GM18870 (cell line): ENCODE measurements around the gene BCAT1.
"Not testable (repeated sequence)": the region's sequence is repeated elsewhere in the genome, so short reads cannot be mapped to it uniquely, and the experiment has no call there.

Experiments used
- ATAC-seq: cut with Tn5 transposase; IDR thresholded peaks from one replicate; pipeline ENCODE4 v1.9.1; 2021; ENCODE audit warnings: moderate library complexity; ENCODE audit not compliant: unreplicated experiment

The BCAT1 gene

DNA sequence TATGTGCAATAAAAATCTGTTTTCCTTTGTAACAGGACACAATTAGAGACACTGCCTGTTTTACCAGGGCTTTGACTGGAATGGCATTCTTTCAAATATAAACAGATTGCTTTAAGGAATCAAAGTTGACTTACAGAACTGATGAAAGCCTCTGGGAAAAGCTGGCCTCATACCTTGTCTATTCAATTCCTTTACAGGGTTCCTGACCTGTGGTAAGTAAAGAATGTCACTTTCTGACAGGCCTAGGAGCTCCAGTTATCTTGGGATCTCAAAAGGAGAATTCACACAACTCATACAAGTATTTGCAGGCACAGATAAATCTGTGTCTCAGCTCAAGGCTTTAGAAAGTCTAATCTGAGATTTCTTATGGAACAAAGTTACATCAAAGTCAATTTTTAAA is 88.4 kb downstream of the BCAT1 start:
- no peak for ATAC-seq

DNA sequence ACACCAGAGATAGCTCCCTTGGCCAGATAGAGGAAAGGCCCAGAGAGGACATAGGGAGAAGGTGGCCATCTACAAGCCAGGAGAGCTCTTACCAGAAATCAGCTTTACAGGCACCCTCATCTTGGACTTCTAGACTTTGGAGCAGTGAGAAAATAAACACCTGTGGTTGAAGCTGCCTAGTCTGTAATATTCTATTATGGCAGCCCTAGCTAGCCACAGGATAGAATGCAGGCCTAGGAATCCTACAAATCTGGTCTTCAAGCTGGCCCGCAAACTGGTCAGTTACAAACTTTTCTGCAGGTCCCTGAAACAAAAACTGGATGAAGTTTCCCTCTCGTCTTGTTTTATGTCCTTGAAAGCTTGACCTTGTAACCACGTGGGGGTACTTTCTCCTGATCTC is 92.4 kb downstream of the BCAT1 start:
- ATAC-seq: no peak

DNA sequence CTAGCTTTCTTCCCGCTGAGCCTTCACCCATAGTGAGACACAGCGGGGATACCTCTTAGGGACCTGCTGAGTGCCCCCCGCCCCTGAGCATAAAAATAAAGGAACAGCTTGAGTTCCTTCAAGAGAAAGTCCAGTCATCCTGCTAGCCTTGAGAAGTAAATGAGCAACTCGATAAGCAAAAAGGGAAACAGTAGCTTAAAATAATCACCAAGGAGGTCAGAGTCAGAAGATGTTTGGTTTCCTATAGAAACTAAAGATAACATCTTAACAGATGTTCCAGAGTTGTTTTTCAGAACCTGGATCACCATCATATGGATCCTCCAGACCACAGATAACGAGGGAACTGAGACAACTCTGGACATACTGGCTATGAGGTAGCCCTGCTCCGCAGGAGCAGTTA is 94.0 kb downstream of the BCAT1 start:
- no peak for ATAC-seq

DNA sequence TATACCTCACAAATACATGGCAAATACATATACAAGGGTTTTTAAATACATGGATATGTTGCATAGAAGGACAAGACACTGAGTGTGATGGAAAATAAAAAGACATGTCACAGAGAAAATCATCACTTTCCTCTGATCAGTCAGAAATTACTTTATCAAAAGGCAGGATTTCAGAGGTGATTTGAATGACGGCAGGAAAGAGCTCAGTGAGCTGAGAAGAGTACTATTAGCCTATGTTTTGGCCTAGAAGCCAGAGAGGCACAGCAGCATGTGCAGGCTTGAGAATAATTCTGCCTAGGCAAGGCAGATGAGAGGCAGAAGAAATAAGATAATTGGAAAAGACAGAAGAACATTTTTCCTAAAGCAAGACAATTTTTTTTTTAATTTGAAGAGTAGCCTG is 94.9 kb downstream of the BCAT1 start:
- no peak for ATAC-seq

DNA sequence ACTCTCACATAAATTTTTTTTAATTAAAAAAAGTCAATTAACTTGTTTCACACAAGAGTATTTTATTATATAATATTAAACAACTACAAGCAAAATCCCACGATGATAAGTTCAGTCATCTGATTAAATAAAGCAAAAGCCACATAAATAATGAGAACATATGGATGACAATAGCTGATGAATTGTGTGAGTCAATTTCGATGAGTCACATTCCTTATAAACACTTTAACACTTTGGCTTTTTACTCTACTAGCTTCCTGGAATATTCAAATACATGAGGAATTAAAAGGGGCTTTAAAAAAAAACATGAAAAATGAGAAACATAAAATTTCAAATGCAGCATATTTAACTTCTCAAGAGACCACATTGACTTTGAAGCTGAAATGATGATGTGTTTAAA is 95.3 kb downstream of the BCAT1 start:
- no peak for ATAC-seq

DNA sequence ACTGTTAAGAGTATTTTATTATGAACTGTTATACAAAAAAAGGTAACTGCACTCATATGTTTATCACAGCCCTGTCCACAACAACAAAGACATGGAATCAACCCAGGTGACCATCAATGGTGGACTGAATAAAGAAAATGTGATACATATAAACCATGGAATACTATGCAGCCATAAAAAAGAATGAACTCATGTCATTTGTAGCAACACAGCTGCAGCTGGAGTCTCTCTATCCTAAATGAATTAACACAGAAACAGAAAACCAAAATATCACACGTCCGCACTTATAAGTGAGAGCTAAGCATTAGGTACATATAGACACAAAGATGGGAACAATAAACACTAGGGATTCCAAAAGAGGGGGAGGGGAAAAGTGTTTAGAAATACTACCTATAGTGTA is 95.8 kb downstream of the BCAT1 start:
- ATAC-seq: no peak

DNA sequence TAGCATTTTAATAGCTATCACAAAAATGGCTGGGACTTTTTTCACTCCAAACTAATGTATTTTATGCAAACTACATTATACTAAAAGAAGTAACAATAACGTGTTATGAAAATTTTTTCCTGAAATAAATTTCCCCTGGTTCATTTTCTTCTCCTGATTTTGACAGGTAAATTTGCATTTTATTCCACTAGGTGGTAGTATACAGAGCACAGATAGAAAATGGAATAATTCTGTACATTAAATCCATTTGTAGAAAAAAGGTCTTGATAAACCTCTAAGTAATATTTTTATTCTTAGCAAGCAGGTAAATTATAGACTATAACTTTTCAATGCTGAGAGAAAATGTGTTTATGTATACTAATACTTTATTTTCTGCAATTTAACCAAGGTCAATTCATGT is 96.5 kb downstream of the BCAT1 start:
- no peak for ATAC-seq

DNA sequence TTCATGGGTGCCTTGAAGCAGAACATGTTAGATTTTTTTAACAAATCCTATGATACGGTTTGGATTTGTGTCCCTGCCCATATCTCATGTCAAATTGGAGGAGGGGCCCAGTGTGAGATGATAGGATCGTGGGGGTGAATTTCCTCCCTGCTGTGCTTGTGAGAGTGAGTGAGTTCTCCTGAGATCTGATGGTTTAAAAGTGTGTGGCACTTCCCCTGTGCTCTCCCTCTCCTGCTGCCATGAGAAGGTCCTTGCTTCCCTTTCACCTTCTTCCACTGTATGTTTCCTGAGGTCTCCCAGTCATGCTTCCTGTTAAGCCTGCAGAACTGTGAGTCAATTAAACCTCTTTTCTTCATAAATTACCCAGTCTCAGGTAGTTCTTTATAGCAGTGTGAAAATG is 97.0 kb downstream of the BCAT1 start:
- ATAC-seq: not testable (repeated sequence)

DNA sequence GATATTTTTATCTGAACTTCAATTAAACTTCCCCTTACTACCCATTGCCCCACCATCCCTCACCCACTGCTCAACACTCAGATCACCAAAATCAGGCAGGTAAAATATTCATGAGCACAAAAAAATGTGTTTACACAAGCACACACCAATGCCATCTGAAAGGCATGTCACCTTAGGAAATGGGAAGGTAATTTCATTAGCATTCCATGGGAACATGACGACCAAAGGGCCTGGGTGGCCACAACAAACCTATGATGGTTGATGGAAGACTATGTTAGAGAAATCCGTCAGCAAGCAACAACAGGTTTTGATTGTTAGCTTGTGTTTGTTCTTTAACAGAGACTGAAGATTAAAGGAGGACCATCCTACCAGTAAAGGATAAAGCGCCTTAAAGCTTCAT is 97.6 kb downstream of the BCAT1 start:
- ATAC-seq: no peak

DNA sequence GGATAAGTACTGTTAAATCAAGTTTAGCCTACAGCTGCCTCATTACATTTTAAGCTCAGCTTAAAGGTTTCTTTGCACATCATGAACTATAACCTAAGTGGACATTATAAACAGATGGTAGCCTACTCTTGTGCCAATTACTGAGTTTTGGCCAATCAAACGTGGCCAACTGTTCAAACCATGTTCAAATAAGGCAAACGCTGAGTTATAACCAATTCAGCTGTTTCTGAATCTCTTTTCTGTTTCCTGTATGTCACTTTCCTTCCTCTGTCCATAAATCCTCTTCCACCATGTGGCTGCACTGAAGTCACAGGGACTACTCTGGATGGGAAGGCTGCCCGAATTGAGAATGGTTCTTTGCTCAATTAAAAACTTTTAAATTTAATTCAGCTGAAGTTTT is 98.4 kb downstream of the BCAT1 start:
- no peak for ATAC-seq

DNA sequence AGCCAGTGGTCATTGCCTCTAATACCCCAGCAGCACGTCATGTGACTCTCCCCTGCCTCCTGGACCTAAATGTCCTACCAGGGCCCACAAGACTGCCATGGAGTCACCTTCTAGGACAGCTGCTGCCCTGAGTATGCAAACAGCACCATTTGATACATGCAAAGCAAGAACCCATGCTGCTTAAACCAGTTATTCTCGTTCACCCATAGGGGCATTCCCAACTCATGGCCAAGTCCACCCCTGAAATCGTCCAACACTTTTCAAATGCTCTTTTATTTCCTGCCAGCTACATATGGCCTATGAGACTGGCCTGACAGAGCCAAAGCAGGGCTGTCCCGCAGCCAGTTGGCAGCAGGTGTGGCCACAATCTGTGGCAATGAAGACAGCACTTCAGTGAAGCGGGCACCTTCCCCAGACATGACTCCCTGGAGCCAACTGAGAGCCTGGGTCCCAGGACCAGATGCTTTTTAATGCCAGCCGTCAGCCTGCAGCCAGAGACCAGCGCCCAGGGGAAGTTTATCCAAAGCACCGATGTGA is 99.9 kb downstream of the BCAT1 start:
- no peak for ATAC-seq

DNA sequence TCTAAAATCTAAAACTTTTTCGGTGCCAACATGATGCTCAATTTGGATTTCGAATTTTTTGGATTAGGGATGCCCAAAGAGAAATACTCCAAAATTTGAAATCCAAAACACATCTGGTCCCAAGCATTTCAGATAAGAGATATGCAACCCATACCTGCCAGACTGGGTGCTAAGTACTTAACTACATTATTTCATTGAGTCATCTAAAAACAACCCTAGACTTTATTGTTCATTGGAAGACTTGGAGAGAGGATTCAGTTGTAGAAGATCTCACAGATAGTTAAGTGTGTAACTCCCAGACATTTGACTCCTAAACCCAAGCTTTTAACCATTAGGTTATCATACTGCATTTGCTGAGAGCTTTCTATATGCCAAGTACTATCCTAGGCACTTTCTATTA is 102.2 kb downstream of the BCAT1 start:
- no peak for ATAC-seq

DNA sequence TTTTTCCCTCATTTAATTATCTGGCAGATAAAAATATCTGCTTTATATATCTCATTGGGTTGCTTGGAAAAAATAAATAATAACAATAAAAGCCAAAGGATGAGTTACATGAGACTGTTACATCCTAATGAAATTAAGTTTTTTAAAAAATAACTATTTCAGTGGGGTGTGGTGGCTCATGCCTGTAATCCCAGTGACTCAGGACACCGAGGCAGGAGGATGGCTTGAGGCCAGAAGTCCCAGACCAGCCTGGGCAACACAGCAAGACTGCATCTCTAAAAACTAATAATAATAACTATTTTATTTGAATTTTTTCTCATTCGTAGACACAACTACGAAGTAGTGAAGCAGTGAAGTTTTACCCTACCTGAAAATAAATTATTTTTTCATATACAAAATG is 103.3 kb downstream of the BCAT1 start:
- no peak for ATAC-seq

DNA sequence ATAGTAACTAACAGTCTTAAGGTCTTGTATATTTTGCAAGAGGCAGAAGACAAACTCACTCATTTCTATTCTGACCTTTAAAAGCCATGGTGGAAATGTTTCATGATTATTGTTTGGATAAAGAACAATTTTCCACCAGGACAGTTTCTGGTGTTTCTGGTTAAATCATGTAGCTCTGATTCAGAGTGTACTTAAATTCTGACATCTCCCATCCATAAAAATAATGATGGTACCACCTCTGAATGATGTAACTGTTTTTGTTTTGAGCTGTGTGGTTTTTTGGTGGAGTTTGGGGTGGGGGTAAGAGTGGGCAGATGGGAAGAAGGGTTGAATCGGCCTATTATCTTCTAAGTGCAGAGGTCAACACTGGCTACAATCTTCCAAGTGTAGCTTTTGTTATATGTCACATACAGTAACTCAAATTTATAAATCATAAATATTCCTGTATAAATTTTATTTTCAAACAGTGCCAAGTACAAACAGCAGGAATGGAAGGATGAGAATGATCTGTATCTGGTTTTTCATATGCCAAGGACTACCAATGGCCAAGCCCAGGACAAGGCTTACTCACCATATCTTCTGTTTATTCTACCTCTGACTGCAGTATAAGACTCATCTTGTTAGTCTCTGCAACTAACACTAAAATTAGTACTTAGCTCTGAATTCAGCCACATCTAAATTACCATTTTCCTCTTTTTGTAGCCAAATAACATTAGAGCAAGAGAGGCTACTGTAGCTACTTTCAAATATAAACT is 108.7 kb downstream of the BCAT1 start:
- ATAC-seq: no peak

DNA sequence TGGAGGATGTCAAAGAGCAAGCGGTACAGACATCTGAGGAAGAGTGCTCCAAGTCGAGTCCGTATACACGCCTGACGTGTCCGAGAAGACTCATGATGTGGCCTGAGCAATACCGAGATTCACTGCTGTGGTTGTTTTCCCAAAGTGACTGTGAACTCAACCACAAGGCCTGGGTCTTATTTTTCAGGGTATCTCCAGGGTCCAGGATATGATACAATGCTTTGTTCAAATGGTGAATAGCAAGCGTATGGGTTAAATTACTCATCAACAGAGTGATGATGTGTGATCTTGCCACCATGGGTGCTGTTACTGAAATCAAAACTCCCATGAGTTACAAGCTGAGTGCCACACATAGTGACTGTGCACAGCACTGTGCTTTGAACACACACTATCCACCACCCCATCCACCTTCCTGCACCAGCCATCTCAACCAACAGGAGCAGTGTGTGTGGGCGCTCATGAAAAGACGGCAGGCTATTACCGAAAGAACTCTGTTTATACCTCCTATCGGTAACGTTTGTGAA is 109.6 kb downstream of the BCAT1 start:
- peak; percentile 91 for ATAC-seq

DNA sequence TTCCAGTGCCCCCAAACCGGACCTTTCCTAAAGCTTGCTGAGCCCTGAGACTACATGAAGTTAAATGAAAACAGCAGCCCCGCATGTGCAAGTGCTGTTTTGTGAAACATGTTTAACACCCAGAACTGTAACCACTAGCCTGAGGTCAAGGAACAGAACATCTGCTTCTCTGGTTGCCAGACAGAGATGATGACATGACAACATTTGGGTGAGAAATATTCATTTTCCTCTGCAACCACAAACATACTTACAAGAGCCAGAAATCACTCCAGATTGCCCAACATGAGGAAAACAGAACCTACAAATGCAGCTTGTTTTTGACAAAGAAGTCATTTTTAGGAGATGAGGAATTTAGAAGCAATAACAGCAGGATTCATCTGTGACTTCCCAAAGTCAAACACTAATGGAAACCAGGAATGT is 110.4 kb downstream of the BCAT1 start:
- peak; percentile 48 for ATAC-seq

DNA sequence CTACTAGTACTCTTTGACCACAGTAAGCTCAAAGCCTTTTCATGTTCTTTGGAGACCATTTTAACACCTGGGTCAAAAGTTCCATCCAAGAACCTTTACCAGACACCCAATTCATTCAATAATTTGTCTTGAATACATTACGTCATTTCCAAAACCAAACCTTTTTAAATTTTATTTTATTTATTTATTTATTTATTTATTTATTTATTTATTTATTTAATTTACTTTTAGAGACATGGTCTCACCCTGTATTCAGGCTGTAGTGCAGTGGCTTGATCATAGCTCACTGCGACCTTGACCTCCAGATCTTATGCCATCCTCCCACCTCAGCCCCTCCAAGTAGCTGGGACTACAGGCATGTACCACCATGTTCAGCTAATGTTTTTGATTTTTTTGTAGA is 113.5 kb downstream of the BCAT1 start:
- ATAC-seq: no peak

DNA sequence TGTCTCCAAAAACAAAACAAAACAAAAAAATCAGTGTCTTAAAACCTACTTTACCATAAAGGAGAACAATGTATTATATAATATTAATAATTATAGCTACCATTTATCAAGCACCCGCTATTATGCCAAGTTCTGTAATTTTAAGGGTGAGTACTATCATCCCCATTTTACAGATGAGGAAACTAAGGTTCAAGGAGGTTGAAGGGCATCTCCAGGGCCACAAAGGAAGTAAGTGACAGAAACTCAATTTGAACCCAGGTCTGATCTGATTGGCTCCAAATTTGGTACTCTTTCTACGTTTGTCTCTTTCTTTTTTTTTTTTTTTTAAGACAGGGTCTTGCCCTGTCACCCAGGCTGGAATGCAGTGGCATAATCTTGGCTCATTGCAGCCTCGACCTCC is 115.4 kb downstream of the BCAT1 start:
- no peak for ATAC-seq

DNA sequence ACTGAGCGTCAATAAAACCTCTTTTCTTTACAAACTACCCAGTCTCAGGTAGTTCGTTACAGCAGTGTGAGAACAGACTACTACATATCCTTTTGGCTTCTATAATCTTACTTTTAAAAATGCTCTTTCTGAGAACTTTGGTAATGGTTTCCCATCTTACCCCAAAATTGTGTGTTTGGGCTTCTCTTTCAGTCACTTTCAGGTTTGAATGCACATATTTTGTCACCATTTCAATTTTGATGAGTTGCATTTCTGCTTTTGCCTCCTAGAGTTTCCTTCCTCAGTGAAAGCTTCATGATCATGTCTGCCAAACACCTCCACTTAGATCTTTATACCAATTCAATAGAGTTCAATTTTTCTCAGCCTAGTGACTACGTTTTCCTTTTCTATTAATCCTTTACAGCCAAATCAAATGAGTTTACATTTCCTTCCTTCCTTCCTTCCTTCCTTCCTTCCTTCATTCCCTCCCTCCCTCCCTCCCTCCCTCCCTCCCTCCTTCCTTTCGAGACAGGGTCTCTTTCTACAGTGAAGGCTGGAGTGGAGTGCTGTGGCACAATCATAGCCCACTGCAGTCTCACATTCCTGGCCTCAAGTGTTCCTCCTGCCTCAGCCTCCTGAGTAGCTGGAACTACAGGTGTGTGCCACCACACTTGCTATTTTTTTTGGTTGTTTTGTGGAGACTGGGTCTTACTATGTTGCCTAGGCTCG is 124.9 kb downstream of the BCAT1 start:
- no peak for ATAC-seq

DNA sequence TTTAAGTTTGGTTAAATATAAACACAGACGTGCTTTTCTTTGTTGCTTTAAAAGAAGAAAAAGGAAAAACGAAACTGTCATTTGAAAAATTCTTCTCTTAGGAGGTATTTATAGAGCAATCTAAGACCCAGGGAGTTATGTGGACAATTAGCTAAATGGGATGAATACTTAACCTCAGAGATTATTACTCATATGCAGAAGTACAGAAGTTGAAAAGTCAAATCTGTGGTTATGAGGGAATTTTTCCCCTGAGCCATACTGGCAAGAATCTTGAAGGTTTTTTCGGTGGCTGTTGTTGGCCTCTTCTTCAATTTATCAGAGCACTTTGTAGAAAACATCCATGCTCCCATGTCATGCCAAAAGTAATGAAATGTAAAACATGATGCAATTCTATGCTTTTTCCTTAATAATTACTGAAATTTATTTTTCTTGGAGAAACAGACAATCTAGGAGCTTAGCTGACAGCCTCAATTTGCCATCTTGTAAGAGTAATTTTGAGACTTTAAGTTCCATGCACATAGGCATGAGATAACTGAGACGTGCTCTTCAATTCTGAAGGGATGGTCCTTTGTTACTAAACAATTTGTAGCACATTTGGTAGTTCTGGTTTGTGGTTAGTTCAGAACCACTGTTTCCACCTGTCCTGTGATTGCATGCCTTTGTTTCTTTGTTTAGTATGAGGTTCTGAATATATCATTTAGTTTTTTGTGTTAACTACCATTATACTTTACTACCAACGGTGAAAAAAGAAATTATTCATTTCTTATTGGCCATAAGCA is 126.6 kb downstream of the BCAT1 start:
- ATAC-seq: peak; percentile 82

DNA sequence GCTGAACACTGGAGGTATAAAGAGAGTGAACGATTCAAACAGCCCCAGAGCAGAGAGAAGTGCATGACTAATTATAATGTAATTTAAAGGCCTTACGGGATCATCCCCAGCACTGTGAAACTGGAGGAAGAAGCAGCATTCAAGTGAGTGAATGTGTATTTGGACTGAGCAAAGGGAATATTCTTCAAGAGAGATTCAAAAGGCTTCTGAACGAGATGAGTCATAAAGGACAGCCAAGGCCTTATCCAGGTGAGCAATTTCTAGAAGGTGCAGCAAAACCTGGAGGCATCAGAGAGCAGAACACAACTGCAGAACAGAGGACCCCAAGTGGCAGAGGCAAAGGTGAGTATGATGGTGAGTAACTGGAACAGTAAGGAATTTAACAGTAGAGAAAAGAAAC is 127.2 kb downstream of the BCAT1 start:
- ATAC-seq: peak; percentile 48
